H1 (cell line): ENCODE results near the gene JPH2. TPM values are rescaled to one million over a fixed set of nuclear protein-coding genes. Genes with fewer than 3 reads are reported as not detected.

Experiments used
- ASH2L ChIP-seq: fragments of 200-600, 300-600 bp; sonication (generic); IDR thresholded peaks from one replicate; pipeline ENCODE4 v1.7.1; 2017; ENCODE audit warnings: low read length
- BACH1 ChIP-seq: IDR thresholded peaks from 2 replicates; pipeline ENCODE4 v1.6.1; 2012; ENCODE audit warnings: low read length, improper control_type of control experiment
- BRCA1 ChIP-seq: IDR thresholded peaks from 2 replicates; pipeline ENCODE4 v1.6.1; 2012; ENCODE audit warnings: low read depth, low read length, improper control_type of control experiment
- JUND ChIP-seq: IDR thresholded peaks from 2 replicates; pipeline ENCODE4 v1.6.1; 2011; ENCODE audit warnings: mild to moderate bottlenecking, improper control_type of control experiment, low read length
- KDM4A ChIP-seq: IDR thresholded peaks from one replicate; pipeline ENCODE4 v1.7.1; 2012; ENCODE audit warnings: low read depth, mild to moderate bottlenecking, moderate library complexity, low read length, inconsistent platforms; ENCODE audit not compliant: severe bottlenecking
- RAD21 ChIP-seq, 2 experiments: IDR thresholded peaks in 1 of 2; conservative IDR thresholded peaks in 1 of 2; 2 replicates each; pipeline ENCODE4 v1.6.1; 2011; ENCODE audit warnings: low read depth in 2 of 2, low read length in 2 of 2, improper control_type of control experiment in 1 of 2, inconsistent platforms in 1 of 2, mild to moderate bottlenecking in 1 of 2, moderate library complexity in 1 of 2
- polyA plus RNA-seq, 7 experiments: library from polyadenylated mRNA; depleted of rRNA in 3 of 7; stranded (reverse) in 5 of 7; unstranded in 2 of 7; fragments of >200 nt in 5 of 7; fragments of 200-250 nt in 2 of 7; gene quantifications; 1 replicate in 5 of 7; 2 replicates in 1 of 7; 4 replicates in 1 of 7; pipeline versions ENCODE4 v1.2.1 to v1.2.3, GENCODE V29; 2011 to 2013; ENCODE audit warnings: missing spikeins in 2 of 7, mixed read lengths in 2 of 7
- total RNA-seq: library from RNA; stranded (reverse); fragmentation: NEBNext Ultra II Directional; extraction: Animal tissue kit (Norgen Biotek cat#: 25700); gene quantifications from 2 replicates; pipeline ENCODE4 v1.2.1, GENCODE V29; 2021

JPH2 gene
- total and polyA plus RNA-seq, 2 of the 8 experiments (the other 6 are each of a cell fraction or from before 2014, with no cell fraction given), result 0.59 to 1.3 TPM

- TF ChIP-seq KDM4A, result no peak
- no peak for TF ChIP-seq BRCA1
- TF ChIP-seq ASH2L, result no peak
- TF ChIP-seq JUND, result no peak
- no peak for TF ChIP-seq BACH1
- no peak for TF ChIP-seq RAD21 (IDR thresholded peaks at IDR 0.05 in 1 of 2, conservative IDR thresholded peaks at IDR 0.05 in 1 of 2; ENCODE audit: low read depth in 2 of 2, low read length in 2 of 2)
Observed at GRCh38 chr20:44159125-44159524, 27.9 kb downstream of the JPH2 start (continued).
